D721Med (cell line): ENCODE data around the gene SRD5A2.
"Not testable (repeated sequence)": the region's sequence is repeated elsewhere in the genome, so short reads cannot be mapped to it uniquely, and the experiment has no call there.

Source experiments
- DNase-seq: peaks from one replicate; pipeline ENCODE4 v3.0.0; 2011; ENCODE audit warnings: low spot score; ENCODE audit not compliant: insufficient read length
- FAIRE-seq: peaks from 2 replicates; lab custom pipeline; 2011; peaks lifted over from hg19 to GRCh38; lab: Jason Lieb, UNC
- TF ChIP-seq, protein P1 (sequence below): IDR thresholded peaks from 2 replicates; pipeline ENCODE4 v1.5.1; 2012; ENCODE audit warnings: mild to moderate bottlenecking, control low read depth; ENCODE audit not compliant: insufficient read depth; ENCODE audit errors: missing control alignments

SRD5A2 gene

GRCh38 chr2:31505111-31505510 lies 75.6 kb downstream of the SRD5A2 start:
- no peak for FAIRE-seq
- no peak for DNase-seq
- TF ChIP-seq, protein P1, sequence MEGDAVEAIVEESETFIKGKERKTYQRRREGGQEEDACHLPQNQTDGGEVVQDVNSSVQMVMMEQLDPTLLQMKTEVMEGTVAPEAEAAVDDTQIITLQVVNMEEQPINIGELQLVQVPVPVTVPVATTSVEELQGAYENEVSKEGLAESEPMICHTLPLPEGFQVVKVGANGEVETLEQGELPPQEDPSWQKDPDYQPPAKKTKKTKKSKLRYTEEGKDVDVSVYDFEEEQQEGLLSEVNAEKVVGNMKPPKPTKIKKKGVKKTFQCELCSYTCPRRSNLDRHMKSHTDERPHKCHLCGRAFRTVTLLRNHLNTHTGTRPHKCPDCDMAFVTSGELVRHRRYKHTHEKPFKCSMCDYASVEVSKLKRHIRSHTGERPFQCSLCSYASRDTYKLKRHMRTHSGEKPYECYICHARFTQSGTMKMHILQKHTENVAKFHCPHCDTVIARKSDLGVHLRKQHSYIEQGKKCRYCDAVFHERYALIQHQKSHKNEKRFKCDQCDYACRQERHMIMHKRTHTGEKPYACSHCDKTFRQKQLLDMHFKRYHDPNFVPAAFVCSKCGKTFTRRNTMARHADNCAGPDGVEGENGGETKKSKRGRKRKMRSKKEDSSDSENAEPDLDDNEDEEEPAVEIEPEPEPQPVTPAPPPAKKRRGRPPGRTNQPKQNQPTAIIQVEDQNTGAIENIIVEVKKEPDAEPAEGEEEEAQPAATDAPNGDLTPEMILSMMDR: no peak

- FAIRE-seq (no peak), DNase-seq (no peak)
- TF ChIP-seq, protein P1: no peak
Observed at GRCh38 chr2:31504311-31504710, 76.4 kb downstream of the SRD5A2 start.

- FAIRE-seq, DNase-seq: not testable (repeated sequence)
Observed at GRCh38 chr2:31496451-31496874, 84.3 kb downstream of the SRD5A2 start.

DNA sequence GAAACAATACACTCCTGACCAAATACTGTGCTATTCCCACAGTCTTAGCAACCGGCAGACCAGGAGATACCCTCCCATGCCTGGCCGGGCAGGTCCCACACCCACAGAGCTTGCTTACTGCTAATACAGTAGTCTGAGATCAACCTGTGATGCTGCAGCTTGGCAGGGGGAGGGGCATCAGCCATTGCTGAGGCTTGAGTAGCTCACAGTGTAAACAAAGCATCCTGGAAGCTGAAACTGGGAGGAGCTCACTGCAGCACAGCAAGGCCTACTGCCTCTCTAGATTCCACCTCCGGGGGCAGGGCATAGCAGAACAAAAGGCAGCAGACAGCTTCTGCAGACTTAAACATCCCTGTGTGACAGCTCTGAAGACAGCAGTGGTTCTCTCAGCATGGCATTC lies 91.4 kb downstream of the SRD5A2 start:
- not testable (repeated sequence) for DNase-seq, FAIRE-seq

GRCh38 chr2:31483246-31483645 lies 97.5 kb downstream of the SRD5A2 start:
- TF ChIP-seq, protein P1: no peak
- no peak for DNase-seq
- no peak for FAIRE-seq

DNA sequence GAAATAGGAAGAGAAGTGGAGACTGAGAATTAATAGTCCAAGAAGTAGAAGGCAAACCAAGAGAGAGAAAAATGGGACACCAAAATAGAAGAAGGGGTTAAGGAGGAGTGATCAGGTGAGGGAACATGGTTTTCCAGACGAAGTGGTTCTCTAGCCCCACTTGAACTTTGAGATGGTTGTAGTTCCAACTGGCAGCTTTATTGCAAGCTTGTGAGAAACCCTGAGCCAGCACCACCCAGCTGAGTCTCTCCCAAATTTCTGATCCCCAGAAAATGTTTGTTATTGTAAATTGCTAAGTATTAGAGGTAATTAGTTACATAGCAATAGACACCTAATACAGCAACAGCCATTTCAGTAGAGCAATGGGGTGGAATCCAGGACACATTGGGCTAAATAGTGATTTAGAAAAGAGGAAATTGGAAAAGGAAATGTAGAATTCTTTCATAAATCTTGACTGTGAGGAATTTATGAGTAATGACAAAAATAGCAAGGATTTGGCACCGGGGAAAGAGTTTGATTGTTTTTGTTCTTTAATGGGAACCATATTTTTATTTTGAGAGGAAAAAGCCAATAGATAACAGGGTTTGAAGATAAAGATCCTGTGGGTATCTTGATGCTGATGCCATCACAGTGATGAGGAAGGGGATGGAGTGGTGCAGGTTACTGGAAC lies 104.1 kb downstream of the SRD5A2 start:
- TF ChIP-seq, protein P1: no peak
- DNase-seq (no peak), FAIRE-seq (no peak)

GRCh38 chr2:31475692-31476091 lies 105.0 kb downstream of the SRD5A2 start:
- TF ChIP-seq, protein P1: no peak
- no peak for DNase-seq
- FAIRE-seq: no peak

DNA sequence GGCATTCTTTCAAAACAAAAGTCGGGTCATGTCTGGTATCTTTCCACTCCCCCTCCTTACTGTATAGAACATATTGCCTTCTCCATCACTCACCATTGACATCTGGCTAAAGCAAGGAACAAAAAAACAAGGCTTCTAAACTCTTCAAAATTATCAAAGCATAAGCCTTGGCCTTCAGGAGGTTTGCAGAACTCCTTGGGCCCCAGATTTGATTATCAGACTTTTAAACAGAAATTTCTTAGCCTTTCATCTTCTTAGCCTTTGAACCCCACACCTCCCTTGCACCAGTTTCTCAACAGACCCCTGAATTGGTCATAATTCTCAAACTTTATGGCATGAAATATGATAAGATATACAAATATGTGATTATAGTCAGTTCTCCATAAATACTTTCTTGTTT lies 106.4 kb downstream of the SRD5A2 start:
- no peak for DNase-seq
- no peak for FAIRE-seq
- TF ChIP-seq, protein P1: no peak
